Sigmoid colon (tissue), 7 donors: ENCODE measurements around the gene SCARB1. TPM values are rescaled to one million over a fixed set of nuclear protein-coding genes. Genes with fewer than 3 reads are reported as not detected.

Source experiments
- DNase-seq: peaks from one replicate; pipeline ENCODE4 v3.0.0-alpha.2; 2019
- H3K27ac ChIP-seq, 4 donors: fragments of 200-600 bp; sonication (generic); one replicate each; pipeline ENCODE4 v1.5.1; 2016 to 2019; ENCODE audit warnings: mild to moderate bottlenecking in 1 of 4
- H3K27me3 ChIP-seq, 3 donors: fragments of 200-600 bp; sonication (generic); one replicate each; pipeline ENCODE4 v1.5.1; 2019; ENCODE audit warnings: mild to moderate bottlenecking in 1 of 3
- H3K36me3 ChIP-seq, 4 donors: fragments of 200-600 bp; sonication (generic); one replicate each; pipeline ENCODE4 v1.5.1; 2016 to 2019
- H3K4me1 ChIP-seq, 4 donors: fragments of 200-600 bp; sonication (generic); one replicate each; pipeline ENCODE4 v1.5.1; 2017 to 2019
- H3K4me3 ChIP-seq, 4 donors: fragments of 200-600 bp; sonication (generic); one replicate each; pipeline ENCODE4 v1.5.1; 2017 to 2019; ENCODE audit warnings: mild to moderate bottlenecking in 2 of 4, moderate library complexity in 1 of 4
- H3K9me3 ChIP-seq, 4 donors: fragments of 200-600 bp in 3 of 4; sonication (generic) in 3 of 4; one replicate each; pipeline versions ENCODE4 v1.5.1 to v1.6.1; 2013 to 2019
- EP300 ChIP-seq, 4 donors: sonication (generic); formaldehyde crosslinking; IDR thresholded peaks; one replicate each; pipeline ENCODE4 v1.6.1; 2017; ENCODE audit warnings: antibody characterized with exemption in 4 of 4
- POLR2A ChIP-seq, 2 donors: fragments of 450-650 bp; IDR thresholded peaks; one replicate each; pipeline ENCODE4 v1.6.1; 2016; ENCODE audit warnings: antibody characterized with exemption in 2 of 2, mild to moderate bottlenecking in 2 of 2, moderate library complexity in 2 of 2
- POLR2AphosphoS5 ChIP-seq, 4 donors: sonication (generic); formaldehyde crosslinking; IDR thresholded peaks; one replicate each; pipeline ENCODE4 v1.6.1; 2017; ENCODE audit warnings: antibody characterized with exemption in 4 of 4
- WGBS, 2 donors: extraction: QIAGEN DNeasy Blood & Tissue Kit; methylation state at CpG; one replicate each; pipeline ENCODE4 v1.1.7; 2013; 5-methylcytosine and 5-hydroxymethylcytosine counted together
- intact Hi-C: fragments of 100-400 bp; cut with DNase I; formaldehyde crosslinking; loops from one replicate; pipeline ENCODE4 v1.15.1; 2023
- polyA plus RNA-seq, 3 donors: library from polyadenylated mRNA; stranded (reverse); fragments of 200-250 nt; gene quantifications; one replicate each; pipeline ENCODE4 v1.2.3, GENCODE V29; 2013
- total RNA-seq, 4 donors: library from RNA; depleted of rRNA; stranded (reverse); fragments of >200 nt; gene quantifications; one replicate each; pipeline ENCODE4 v1.1.0, GENCODE V29; 2016
- TF ChIP-seq, protein P1 (sequence below), 4 experiments: fragments of 450-650 bp in 3 of 4; fragments of 200-600 bp in 1 of 4; IDR thresholded peaks; one replicate each; pipeline ENCODE4 v1.5.1; 2016 to 2019; ENCODE audit warnings: antibody characterized with exemption in 4 of 4, mild to moderate bottlenecking in 3 of 4, moderate library complexity in 2 of 4
- donor health status: healthy with polysubstance abuse.
- donor health status: Bipolar disorder and iron deficiency.
- donor health status: healthy.

Gene SCARB1
- total and polyA plus RNA-seq, 7 donors, result 4.2 to 36.4 (median 11.4) TPM

GRCh38 chr12:124780752-124781685, 82.6 kb downstream of the SCARB1 start:
- Histone ChIP-seq H3K27me3 (no peaks in the 10 kb centered on the region), H3K36me3 (no peaks in the 10 kb centered on the region), H3K4me3 (no peak overlapping the region), H3K27ac (no peak overlapping the region), H3K4me1 (peaks cover 0 to under 1% (median 0%) of the 10 kb centered on the region in 4 donors), H3K9me3 (no peaks in the 10 kb centered on the region)
- DNase-seq, result no peak
- WGBS, 2 donors, result 90 to 94% methylated on average over 16 of the region's 16 CpGs
- no peak for TF ChIP-seq POLR2AphosphoS5 (IDR thresholded peaks at IDR 0.05)
- no peak for TF ChIP-seq POLR2A (IDR thresholded peaks at IDR 0.05)
- TF ChIP-seq, protein P1, sequence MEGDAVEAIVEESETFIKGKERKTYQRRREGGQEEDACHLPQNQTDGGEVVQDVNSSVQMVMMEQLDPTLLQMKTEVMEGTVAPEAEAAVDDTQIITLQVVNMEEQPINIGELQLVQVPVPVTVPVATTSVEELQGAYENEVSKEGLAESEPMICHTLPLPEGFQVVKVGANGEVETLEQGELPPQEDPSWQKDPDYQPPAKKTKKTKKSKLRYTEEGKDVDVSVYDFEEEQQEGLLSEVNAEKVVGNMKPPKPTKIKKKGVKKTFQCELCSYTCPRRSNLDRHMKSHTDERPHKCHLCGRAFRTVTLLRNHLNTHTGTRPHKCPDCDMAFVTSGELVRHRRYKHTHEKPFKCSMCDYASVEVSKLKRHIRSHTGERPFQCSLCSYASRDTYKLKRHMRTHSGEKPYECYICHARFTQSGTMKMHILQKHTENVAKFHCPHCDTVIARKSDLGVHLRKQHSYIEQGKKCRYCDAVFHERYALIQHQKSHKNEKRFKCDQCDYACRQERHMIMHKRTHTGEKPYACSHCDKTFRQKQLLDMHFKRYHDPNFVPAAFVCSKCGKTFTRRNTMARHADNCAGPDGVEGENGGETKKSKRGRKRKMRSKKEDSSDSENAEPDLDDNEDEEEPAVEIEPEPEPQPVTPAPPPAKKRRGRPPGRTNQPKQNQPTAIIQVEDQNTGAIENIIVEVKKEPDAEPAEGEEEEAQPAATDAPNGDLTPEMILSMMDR (IDR thresholded peaks at IDR 0.05), result no peak
- no peak for TF ChIP-seq EP300 (IDR thresholded peaks at IDR 0.05)
- intact Hi-C loops, result no loop called here

DNA sequence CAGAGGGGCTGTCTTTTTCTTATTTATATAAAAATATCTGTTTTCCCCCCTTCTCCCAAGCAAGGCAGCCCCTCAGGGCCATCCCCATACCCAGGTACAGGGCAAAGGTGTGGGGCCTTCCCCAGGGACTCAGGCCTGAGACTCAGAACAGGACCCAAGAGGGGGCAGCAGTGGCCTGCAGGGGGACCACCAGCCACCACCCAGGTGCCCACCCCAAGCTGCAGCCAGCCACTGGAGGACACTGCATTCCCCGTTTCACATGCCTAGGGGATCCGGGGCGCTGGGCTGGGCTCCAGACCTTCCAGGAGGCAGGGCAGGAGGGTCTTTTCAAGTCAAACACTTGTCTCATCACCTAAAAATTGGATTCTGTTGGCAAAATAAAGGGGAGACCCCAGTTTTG, 83.3 kb downstream of the SCARB1 start:
- H3K27ac ChIP-seq, result no peak overlapping the region
- no peak overlapping the region for H3K4me3 ChIP-seq
- TF ChIP-seq POLR2AphosphoS5 (IDR thresholded peaks at IDR 0.05) (no peak), POLR2A (IDR thresholded peaks at IDR 0.05) (no peak), EP300 (IDR thresholded peaks at IDR 0.05) (no peak)
- TF ChIP-seq, protein P1 (IDR thresholded peaks at IDR 0.05), result no peak
- H3K27me3 ChIP-seq, result no peaks in the 10 kb centered on the region
- H3K4me1 ChIP-seq, result peaks cover 0 to under 1% (median 0%) of the 10 kb centered on the region in 4 donors
- H3K9me3 ChIP-seq, result no peaks in the 10 kb centered on the region
- 97% methylated on average over 3 of the region's 3 CpGs for WGBS, 2 donors
- intact Hi-C loops, result no loop called here
- H3K36me3 ChIP-seq, result no peaks in the 10 kb centered on the region
- DNase-seq, result no peak

DNA sequence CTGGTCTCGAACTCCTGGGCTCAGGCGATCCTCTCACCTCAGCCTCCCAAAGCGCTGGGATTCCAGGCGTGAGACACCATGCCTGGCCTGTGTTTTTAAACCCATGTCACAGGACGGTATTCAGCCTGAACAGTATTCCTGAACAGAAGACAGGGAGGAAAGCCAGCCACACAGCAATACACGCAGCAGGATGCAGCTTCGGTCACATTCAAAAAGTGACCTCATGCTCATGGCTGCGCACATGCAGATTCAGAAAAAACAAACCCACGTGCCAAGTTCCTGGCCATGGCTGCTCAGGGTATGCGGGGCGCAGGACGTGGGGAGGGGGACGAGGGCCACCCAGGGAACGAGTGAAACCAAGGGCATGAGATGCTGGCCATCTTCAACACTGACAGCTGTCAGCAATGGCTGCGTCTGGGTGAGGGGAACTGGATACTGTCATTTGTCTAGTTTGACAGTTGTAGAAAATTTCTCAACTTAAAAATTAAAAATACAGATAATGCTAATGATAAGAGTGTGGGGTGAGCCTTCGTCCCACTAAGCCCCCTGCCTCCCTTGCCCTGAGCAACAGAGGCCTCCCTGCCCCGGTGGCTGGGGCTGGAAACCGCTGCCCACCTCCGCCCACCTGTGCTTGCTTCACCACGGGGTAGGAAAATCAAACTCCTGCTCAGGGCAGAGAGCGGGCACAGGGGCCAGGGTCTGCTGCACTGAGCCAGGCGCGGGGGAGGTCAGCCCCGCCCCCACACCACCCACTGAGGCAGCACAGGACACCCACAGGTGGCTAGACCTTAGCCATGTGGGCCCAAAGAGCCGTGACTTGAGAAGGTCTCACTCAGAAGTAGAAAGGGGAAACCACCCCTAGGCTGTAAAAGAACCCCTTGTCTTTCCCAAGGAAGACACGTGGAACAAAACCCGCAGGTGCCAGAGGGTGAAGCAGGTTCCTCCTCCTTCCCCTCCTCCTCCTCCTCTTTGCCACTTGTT, 84.2 kb downstream of the SCARB1 start:
- intact Hi-C loops, result loop anchor here (10.0 kb wide), 1 partner anchor 455 kb away; no protein-coding TSS in a partner anchor
- Histone ChIP-seq H3K9me3 (no peaks in the 10 kb centered on the region), H3K36me3 (no peaks in the 10 kb centered on the region), H3K4me1 (peaks cover 0 to 9% (median 3%) of the 10 kb centered on the region in 4 donors), H3K27ac (no peak overlapping the region), H3K27me3 (no peaks in the 10 kb centered on the region), H3K4me3 (no peak overlapping the region)
- no peak for DNase-seq
- no peak for TF ChIP-seq POLR2A (IDR thresholded peaks at IDR 0.05)
- TF ChIP-seq, protein P1 (IDR thresholded peaks at IDR 0.05), result no peak
- no peak for TF ChIP-seq EP300 (IDR thresholded peaks at IDR 0.05)
- TF ChIP-seq POLR2AphosphoS5 (IDR thresholded peaks at IDR 0.05), result no peak
- 81 to 89% methylated on average over 27 of the region's 27 CpGs for WGBS, 2 donors

DNA sequence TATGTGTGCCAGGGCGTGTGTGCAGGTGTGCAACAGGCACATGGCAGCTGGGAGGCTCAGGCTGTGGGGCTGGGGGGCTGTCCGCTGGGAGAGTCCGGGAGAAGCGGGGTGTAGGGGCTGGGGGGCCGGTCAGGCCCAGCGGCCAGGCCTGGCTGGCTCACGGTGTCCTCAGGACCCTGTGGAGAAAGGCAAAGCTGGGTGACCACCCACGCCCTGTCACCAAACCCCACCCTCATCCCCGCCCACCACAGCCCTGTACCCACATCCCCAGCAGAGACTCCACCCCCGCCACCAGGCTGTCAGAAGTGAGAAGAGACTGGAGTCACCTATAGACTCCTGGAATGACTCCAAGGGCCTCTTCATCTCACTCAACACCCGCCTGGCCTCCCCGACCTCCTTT, 85.3 kb downstream of the SCARB1 start:
- H3K36me3 ChIP-seq, result no peaks in the 10 kb centered on the region
- no peak for DNase-seq
- WGBS, 2 donors, result 81 to 87% methylated on average over 12 of the region's 12 CpGs
- no peaks in the 10 kb centered on the region for H3K9me3 ChIP-seq
- no peak overlapping the region for H3K27ac ChIP-seq
- H3K4me1 ChIP-seq, result peaks cover 0 to 15% (median 5%) of the 10 kb centered on the region in 4 donors
- H3K4me3 ChIP-seq, result no peak overlapping the region
- intact Hi-C loops, result loop anchor here (10.0 kb wide), 1 partner anchor 454 kb away; no protein-coding TSS in a partner anchor
- TF ChIP-seq POLR2AphosphoS5 (IDR thresholded peaks at IDR 0.05), result no peak
- no peak for TF ChIP-seq EP300 (IDR thresholded peaks at IDR 0.05)
- TF ChIP-seq, protein P1 (IDR thresholded peaks at IDR 0.05), result no peak
- no peak for TF ChIP-seq POLR2A (IDR thresholded peaks at IDR 0.05)
- no peaks in the 10 kb centered on the region for H3K27me3 ChIP-seq
